Esophagus squamous epithelium (tissue), 4 donors: ENCODE data around the gene TMEM184A.

Experiments used
- CTCF ChIP-seq, 6 experiments: fragments of 450-650 bp in 4 of 6; fragments of 200-600 bp in 2 of 6; sonication (generic) in 2 of 6; IDR thresholded peaks; one replicate each; pipeline ENCODE4 v1.5.1; 2016 to 2019; ENCODE audit warnings: antibody characterized with exemption in 6 of 6, mild to moderate bottlenecking in 4 of 6, moderate library complexity in 4 of 6
- POLR2A ChIP-seq, 4 donors: fragments of 450-650 bp; IDR thresholded peaks; one replicate each; pipeline ENCODE4 v1.6.1; 2017; ENCODE audit warnings: antibody characterized with exemption in 4 of 4, mild to moderate bottlenecking in 4 of 4, moderate library complexity in 3 of 4

DNA sequence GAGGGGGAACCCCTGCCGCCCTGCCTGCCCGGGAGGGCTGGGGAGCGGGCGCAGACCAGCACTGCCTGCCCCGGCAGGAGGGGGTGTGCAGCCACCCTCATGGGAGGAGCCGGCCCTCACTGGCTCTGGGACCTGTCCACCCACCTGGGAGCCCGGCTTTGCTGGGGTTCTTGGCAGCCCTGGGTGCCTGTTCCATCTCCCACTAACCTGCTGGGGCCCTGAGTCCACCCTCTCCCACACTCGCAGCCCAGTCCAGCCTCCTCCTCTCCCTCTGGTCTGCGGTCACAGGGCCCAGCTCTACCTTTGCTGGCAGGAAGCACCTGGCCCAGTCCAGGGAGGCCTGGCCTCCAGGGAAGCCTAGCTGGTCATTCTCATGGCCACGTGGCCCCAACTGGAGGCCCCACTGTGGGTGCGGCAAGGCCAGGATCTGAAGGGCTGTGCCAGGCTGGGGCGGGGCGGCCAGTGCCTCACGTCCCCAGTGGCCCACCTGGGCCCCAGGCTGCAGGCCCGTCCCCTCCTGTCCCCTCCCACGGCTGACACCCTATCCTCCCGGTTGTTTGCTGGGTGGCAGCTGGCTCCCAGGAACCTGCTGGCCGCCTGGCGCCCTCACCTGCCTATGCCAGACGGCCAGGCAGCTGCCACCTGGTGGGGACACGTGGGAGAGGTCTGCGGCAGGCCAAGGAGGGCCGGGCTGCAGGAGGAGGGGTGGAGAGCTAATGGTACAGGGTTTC, at the start of gene TMEM184A:
- TF ChIP-seq CTCF (IDR thresholded peaks at IDR 0.05) = peak in 5 of 6 experiments; percentile 30 to 70 (median 66)
- TF ChIP-seq POLR2A (IDR thresholded peaks at IDR 0.05) = no peak
